ENCODE measurements around the gene TP63.
"Not testable (repeated sequence)": the region's sequence is repeated elsewhere in the genome, so short reads cannot be mapped to it uniquely, and the experiment has no call there.

TP63 gene

DNA sequence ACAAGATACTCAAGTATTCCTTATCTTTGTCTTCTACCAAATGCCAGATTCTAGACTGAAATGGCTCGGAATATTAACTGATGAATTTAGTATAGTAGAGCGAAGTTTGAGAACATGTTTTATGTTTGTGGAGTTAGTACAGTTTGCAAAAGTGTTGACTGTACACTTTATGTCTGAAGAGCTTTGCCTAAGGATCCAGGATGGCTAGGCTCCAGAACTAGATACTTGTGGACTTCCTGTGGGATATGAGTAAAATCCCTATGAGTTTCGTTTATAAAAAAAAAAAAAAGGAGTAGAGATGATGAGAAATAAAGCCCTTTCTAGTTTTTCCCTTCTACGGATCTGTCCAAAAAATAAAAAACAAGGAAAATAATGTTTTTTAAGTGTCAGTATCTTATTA lies 96.7 kb downstream of the TP63 start:
- no peak for DNase-seq

DNA sequence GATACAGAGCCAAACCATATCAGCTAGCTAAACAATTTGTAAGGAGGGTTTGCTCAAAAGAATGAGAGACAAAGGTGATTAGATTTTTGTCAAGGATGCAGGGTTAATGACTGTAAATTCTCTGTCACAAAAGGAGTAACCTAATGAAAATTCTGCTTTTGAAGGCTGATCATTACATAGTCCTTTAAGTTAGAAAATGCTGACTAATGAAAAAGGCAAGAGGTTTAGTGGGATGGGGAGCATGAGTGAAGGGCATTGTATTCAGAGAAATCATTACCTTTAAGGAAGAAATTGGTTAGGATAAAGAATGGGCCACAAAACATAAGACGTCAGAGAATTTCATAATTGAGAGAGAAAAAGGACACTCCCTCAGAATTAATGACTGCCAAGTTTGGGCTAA lies 97.7 kb downstream of the TP63 start:
- DNase-seq = no peak

DNA sequence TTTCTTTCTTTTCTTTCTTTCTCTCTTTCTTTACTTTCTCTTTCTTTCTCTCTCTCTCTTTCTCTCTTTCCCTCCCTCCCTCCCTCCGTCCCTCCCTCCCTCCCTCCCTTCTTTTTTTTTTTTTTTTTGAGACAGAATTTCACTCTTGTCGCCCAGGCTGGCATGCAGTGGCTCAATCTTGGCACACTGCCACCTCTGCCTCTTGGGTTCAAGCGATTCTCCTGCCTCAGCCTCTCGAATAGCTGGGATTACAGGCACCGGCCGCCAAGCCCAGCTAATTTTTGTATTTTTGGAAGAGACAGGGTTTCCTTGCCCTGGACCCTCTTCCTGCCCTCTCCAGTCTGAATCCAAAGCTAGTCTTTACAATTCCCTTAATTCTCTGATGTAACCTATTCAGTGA lies 102.9 kb downstream of the TP63 start:
- no peak for DNase-seq

DNA sequence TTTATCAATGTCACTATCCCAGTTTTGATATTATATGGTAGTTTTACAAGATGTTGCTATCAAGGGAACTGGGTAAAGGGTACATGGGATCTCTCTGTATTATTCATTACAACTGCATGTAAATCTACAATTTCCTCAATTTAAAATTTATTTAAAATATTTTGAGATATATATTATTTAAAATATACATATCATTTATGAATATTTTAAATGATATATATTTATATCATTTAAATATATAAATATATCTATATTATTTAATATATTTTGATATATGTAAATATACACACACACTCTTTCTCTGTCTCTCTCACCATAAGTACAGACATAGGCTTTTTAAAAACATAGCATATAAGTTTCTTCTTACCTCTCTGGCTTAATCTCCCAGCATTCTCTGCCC lies 104.7 kb downstream of the TP63 start:
- no peak for DNase-seq

- no peak for DNase-seq
Observed at GRCh38 chr3:189737071-189737470, 105.9 kb downstream of the TP63 start.

DNA sequence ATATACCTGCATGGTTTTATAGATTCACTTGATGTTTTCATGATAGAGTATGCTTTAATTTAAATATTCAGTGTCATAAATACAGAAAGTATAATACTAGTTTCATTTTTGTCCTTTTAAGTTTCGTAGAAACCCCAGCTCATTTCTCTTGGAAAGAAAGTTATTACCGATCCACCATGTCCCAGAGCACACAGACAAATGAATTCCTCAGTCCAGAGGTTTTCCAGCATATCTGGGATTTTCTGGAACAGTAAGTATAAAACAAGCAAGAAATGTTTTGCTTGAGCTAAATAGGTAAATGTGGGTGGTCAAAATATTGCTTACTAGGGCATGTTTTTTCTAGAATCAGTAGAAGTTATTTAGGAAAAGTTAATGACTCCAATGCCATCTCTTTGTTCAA lies 106.4 kb downstream of the TP63 start:
- no peak for DNase-seq

DNA sequence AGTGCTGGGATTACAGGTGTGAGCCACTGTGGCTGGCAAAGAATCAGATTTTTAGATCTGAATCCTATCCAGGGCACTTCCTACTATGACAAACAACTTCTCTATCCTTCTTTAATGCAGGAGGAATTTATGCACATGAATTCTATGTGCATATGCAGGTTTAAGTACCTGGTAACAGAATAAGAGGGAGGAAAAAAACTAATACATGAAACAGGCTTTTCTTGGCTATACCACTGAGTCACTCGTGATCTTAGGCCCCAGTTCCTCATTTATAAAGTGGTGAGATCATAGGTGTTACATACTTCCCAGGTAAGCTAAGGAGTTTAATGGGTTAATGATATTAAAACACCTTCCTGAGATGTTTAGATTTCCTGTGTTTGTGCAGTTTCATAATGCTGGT lies 108.2 kb downstream of the TP63 start:
- no peak for DNase-seq

DNA sequence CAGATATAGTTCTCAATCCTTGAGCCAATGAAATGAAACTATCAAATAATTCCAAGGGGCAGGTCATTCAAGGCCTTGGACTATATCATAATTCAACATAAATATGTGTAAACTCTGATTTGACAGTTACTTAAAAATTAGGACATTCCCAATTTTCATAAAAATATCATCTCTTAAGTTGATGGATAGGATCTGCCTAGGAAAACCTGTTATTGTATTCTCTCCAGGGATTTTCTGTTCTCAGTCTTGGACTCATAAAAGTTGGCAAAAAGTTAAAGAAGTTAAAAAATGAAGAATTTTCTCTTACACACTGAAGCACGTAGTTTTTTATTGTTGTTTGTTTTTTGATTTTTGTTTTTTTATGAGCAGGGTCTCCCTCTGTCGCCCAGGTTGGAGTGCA lies 109.0 kb downstream of the TP63 start:
- DNase-seq = no peak

DNA sequence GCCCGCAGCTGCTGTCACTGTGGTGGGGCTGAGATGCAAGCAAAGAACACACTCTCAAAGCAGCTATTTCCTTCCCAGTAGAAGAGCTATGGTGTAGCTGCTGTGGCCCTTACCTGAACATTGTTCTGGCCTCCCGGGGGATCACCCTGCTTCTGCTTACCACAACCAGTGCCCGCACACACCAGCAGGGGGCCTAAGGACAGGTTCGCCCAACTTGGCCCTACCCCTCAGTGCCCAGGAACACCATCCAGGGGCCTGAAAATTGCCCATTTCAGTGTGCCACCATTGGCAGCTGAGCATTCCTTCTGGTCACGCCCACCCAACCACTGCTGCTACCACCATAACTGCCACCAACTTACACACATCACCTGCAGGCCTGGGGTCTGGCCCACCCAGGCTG lies 113.0 kb downstream of the TP63 start:
- DNase-seq = no peak

DNA sequence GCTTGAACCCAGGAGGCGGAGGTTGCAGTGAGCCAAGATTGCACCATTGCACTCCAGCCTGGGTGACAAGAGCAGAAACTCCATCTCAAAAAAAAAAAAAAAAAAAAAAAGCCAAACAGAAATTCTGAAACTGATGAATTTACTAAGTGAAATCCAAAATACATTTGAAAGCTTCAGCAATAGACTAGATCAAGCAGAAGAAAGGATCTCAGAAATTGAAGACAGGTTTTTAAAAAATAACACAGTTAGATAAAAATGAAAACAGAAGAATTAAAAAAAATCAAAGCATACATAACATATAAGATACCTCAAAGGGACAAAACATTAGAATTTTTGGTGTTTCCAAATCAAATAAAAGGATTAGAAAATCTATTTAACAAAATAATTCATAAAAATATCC lies 114.4 kb downstream of the TP63 start:
- no peak for DNase-seq

DNA sequence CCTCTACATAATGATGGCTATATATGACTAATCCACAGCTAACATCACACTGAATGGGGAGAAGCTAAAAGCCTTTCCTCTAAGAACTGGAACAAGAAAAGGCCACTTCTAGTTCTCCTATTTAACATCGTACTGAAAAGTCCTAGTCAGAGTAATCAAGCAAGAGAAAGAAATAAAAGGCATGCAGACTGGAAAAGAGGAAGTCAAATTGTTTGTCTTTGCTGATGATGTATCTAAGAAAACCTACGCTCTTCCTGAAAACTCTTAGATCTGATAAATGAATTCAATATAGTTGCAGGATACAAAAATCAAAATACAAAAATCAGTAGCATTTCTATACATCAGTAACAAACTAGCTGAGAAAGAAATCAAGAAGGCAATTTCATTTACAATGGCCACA lies 116.9 kb downstream of the TP63 start:
- DNase-seq = no peak

- not testable (repeated sequence) for DNase-seq
Observed at GRCh38 chr3:189750972-189751371, 119.8 kb downstream of the TP63 start.

- no peak for DNase-seq
Observed at GRCh38 chr3:189754356-189754755, 123.2 kb downstream of the TP63 start.

DNA sequence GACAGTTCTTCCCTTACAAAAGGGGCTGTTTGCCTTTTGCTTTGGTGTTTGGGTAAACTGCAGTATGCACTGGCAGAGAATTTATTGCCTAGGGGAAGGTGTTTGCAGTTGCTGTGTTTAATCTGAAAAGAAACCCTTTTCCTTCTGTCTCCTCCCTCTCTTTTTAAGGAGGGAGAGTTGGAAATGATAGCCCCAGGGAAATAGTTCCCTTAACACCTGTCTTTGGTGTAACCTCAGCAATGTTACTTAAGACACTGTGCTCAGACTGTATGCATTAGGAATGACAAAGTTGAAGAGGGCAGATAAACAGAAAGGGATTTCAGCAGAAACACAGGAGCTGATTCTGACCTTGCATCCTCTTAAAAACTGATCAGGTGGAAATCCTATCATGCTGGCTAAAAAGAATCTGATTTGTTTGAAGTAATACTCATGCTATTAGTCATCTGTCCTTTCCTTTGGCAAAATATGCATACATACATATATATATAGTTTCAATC lies 125.4 kb downstream of the TP63 start:
- DNase-seq = no peak

DNA sequence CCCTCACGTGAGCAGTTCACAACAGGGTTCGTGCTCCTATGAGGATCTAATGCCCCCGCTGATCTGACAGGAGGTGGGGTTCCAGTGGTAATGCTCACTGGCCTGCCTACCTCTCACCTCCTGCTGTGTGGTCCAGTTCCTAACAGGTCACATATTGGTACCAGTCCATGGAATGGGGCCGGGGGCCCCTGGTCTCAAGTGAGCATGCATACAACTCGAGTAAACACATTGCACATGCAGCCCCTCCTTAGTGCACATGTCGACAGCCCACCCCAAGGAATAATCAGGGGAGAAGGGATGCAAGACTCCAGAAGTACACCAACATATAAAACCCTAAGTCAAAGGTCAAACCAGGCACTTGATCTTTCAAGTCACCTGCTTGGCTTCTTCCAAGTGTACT lies 127.0 kb downstream of the TP63 start:
- no peak for DNase-seq

DNA sequence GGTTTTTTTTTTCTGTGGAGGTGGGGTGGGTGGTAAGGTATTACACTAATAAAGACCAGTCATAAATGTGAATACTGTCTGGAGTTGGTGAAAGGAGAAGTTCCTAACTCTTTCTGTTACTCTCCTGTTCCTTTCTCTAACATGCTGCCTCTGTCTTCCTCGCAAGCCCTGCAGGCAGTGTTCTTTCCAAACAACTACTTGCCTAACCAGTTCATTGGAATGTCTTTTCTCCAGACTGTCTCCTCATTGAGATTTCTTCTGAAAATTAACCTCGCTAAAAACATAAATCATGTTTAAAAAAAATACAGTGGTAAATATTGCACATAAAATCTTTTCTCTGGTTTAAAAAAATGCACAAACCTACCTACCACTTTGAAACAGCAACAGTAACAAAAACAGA lies 135.2 kb downstream of the TP63 start:
- DNase-seq = no peak

- DNase-seq = no peak
Observed at GRCh38 chr3:189771842-189772450, 140.8 kb downstream of the TP63 start.

GRCh38 chr3:189772584-189772983 lies 141.4 kb downstream of the TP63 start:
- no peak for DNase-seq

DNA sequence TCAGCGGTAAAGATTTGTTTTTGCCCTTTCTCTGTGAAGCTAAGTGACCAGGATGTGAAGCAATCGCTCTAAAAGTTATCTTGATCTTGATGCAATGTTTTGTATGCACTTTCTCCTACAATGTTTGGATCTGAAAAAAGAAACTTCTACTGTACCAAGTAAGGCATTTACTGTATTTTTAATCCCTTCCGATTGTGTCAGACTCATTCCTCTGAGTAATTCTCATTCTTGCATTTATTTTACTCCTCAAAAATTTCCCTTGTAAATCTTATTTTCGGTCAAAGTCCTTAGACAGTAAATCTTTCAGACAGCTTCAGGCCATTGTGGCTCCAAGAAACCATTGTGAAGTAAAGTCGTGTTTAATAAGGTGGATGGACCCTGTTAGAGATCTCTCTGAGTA lies 141.9 kb downstream of the TP63 start:
- DNase-seq = no peak

GRCh38 chr3:189776149-189776824 lies 145.1 kb downstream of the TP63 start:
- no peak for DNase-seq

DNA sequence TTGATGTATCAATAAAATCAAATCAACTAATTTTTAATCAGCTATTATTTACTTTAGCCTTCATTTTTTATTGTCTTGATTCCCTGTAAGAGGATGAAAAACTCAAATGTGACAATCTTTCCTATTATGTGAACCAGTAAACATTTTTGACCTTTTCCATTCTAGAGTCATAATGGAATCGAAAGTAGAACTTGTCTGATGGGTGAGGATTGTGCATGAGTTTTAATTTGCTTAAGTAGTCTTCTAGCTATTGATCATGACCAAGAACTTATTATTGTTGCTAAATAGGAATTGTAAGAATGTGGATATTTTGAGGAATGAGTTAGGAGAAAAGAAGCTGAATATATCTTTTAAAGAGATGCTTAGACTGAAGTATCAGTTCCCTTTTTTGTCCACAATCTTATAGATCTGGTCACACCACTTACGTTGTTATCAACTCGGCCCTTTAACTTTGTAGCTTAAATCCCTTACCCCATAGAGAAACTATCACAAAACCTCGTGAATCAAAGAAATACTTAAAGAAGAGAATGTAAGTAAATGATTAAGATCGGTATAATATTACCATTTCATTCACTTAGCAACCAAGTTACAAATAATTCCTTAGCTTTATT lies 147.3 kb downstream of the TP63 start:
- DNase-seq = no peak

DNA sequence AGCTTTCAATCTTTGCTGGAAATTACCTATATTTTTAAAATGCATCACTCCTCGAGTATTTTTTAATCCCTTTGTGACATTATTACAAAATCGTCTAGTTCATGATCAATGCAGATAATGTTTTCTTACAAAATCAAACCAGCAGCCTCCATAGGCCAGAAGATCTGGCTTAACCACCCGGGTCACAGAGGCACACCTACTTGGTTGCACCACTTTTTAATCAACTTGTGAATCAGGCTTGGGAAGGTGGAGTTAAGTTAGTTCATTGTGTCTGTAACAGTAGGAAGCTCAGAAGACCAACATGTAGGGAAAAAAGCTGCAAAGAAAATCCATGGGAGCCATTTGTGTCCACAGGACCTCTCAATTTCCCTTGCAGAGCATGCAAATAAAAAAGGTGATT lies 148.0 kb downstream of the TP63 start:
- DNase-seq = no peak

GRCh38 chr3:189780546-189781270 lies 149.5 kb downstream of the TP63 start:
- no peak for DNase-seq

GRCh38 chr3:189781415-189781814 lies 150.2 kb downstream of the TP63 start:
- DNase-seq = no peak
